PC-9 (cell line): ENCODE results near the gene TMEM232.
A peak's percentile ranks its signal among the peaks of the same experiment; 100 is the strongest.

Experiments
- EZH2 ChIP-seq: fragments of 200-600 bp; sonication (generic); IDR thresholded peaks from 2 replicates; pipeline ENCODE4 v1.8.0; 2017; ENCODE audit warnings: antibody characterized with exemption, low read depth
- TF ChIP-seq, protein P1 (sequence below): fragments of 200-600 bp; sonication (generic); conservative IDR thresholded peaks from 2 replicates; pipeline ENCODE4 v1.6.1; 2017; ENCODE audit warnings: mixed run types, antibody characterized with exemption, mild to moderate bottlenecking, moderate library complexity

DNA sequence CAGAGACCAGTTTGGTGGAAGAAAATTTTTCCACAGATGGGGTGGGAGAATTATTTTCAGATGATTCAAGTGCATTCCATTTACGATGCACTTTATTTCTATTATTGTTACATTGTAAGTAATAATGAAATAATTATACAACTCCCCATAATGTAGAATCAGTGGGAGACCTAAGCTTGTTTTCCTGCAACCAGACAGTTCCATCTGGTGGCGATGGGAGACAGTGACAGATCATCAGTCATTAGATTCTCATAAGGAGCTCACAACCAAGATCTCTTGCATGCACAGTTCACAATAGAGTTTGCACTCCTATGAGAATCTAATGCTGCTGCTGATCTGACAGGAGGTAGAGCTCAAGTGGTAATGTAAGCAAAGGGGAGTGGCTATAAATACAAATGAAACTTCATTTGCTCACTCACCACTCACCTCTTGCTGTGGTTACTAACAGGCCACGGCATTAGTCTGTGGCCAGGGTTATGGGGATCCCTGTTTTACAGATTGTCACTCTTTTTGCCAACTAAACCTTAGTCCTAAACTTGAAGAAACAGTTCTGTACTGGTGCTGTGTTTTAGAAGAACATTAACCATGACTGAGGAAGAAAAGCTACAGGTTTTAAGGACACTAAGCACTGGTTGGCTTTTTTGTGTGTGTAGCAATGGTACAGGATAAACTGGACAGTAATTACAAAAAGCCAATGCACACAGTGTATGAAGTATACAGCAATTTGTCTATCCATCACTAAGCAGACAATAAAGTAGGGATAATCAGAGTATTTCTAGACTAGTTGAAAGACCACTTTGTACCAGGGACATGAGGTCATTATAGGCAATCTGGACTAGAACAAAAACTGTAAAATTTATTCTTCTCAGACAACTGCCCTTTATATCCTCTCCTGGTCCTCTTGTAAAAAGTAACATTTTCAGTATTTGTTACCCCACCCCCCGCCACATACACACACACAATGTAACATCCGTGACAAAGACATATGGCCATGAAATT lies 9.9 kb downstream of the TMEM232 start:
- TF ChIP-seq, protein P1, sequence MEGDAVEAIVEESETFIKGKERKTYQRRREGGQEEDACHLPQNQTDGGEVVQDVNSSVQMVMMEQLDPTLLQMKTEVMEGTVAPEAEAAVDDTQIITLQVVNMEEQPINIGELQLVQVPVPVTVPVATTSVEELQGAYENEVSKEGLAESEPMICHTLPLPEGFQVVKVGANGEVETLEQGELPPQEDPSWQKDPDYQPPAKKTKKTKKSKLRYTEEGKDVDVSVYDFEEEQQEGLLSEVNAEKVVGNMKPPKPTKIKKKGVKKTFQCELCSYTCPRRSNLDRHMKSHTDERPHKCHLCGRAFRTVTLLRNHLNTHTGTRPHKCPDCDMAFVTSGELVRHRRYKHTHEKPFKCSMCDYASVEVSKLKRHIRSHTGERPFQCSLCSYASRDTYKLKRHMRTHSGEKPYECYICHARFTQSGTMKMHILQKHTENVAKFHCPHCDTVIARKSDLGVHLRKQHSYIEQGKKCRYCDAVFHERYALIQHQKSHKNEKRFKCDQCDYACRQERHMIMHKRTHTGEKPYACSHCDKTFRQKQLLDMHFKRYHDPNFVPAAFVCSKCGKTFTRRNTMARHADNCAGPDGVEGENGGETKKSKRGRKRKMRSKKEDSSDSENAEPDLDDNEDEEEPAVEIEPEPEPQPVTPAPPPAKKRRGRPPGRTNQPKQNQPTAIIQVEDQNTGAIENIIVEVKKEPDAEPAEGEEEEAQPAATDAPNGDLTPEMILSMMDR: 0 out of 2 replicates have a peak, but pooled peaks have one; percentile 22
- no peak for TF ChIP-seq EZH2
